Measurements from ENCODE around the gene NNMT. TPM values are rescaled to one million over a fixed set of nuclear protein-coding genes. Genes with fewer than 3 reads are reported as not detected.

Gene NNMT
- polyA plus RNA-seq, 10 donors: 28.9 to 109 (median 54.7) TPM

- no peak for DNase-seq
These were observed 34.4 kb upstream of the NNMT start for GRCh38 chr11:114261791-114262190.

- DNase-seq: peak; percentile 50 to 75 (median 55)
These were observed 33.3 kb upstream of the NNMT start for GRCh38 chr11:114262681-114263512.

GRCh38 chr11:114263513-114264170 is 32.6 kb upstream of the NNMT start:
- no peak for DNase-seq

GRCh38 chr11:114264381-114264780 is 31.8 kb upstream of the NNMT start:
- no peak for DNase-seq

- DNase-seq: no peak
These were observed 30.9 kb upstream of the NNMT start for GRCh38 chr11:114265122-114265878.

GRCh38 chr11:114269498-114269897 is 26.7 kb upstream of the NNMT start:
- DNase-seq: no peak

- no peak for DNase-seq
These were observed 25.5 kb upstream of the NNMT start for GRCh38 chr11:114270531-114271270.

- no peak for DNase-seq
These were observed 24.9 kb upstream of the NNMT start for GRCh38 chr11:114271316-114271715.

GRCh38 chr11:114272311-114272710 is 23.9 kb upstream of the NNMT start:
- DNase-seq: no peak

GRCh38 chr11:114273071-114273470 is 23.1 kb upstream of the NNMT start:
- no peak for DNase-seq

- DNase-seq: no peak
These were observed 22.1 kb upstream of the NNMT start for GRCh38 chr11:114273890-114274635.

GRCh38 chr11:114274637-114275036 is 21.6 kb upstream of the NNMT start:
- DNase-seq: no peak

GRCh38 chr11:114275280-114275679 is 20.9 kb upstream of the NNMT start:
- DNase-seq: peak in 1 of 3 donors; percentile 54

- DNase-seq: no peak
These were observed 20.1 kb upstream of the NNMT start for GRCh38 chr11:114276077-114276476.

GRCh38 chr11:114277637-114278341 is 18.4 kb upstream of the NNMT start:
- no peak for DNase-seq

- no peak for DNase-seq
These were observed 17.7 kb upstream of the NNMT start for GRCh38 chr11:114278342-114279065.

GRCh38 chr11:114279792-114280546 is 16.2 kb upstream of the NNMT start:
- DNase-seq: no peak

GRCh38 chr11:114280696-114281095 is 15.5 kb upstream of the NNMT start:
- DNase-seq: peak; percentile 64 to 72 (median 69)

Measured in muscle of back (tissue), 11 donors.